Loucy (cell line): Measurements from ENCODE around the gene ZNF268.

Source experiments
- CTCF ChIP-seq: fragments of 200-600 bp; sonication (generic); conservative IDR thresholded peaks from 2 replicates; pipeline ENCODE4 v1.5.1; 2014; ENCODE audit warnings: mild to moderate bottlenecking, antibody characterized with exemption, low read length
- EZH2phosphoT487 ChIP-seq: fragments of 200-600 bp; IDR thresholded peaks from 2 replicates; pipeline ENCODE4 v1.6.1; 2018; ENCODE audit warnings: antibody characterized with exemption, mild to moderate bottlenecking, moderate library complexity, borderline replicate concordance

GRCh38 chr12:133233993-133234564 is 52.8 kb downstream of the ZNF268 start:
- TF ChIP-seq EZH2phosphoT487 (no peak), CTCF (no peak)
